Endothelial cell of hepatic sinusoid (primary cell): ENCODE results near the gene ZNRF3.
"Not testable (repeated sequence)": the region's sequence is repeated elsewhere in the genome, so short reads cannot be mapped to it uniquely, and the experiment has no call there.

Experiments
- in situ Hi-C: cut with HindIII; loops from 2 replicates; pipeline ENCODE4 v1.10.0; 2017; ENCODE audit warnings: low sequenced_read_pairs

ZNRF3 gene

GRCh38 chr22:29000641-29001040, 117.3 kb downstream of the ZNRF3 start:
- in situ Hi-C loops = no loop called here

- in situ Hi-C loops = no loop called here
Measured at GRCh38 chr22:29002603-29003002, 119.2 kb downstream of the ZNRF3 start.

GRCh38 chr22:29003552-29003951, 120.2 kb downstream of the ZNRF3 start:
- in situ Hi-C loops = no loop called here

- in situ Hi-C loops = no loop called here
Measured at GRCh38 chr22:29003975-29004646, 120.7 kb downstream of the ZNRF3 start.

- in situ Hi-C loops = no loop called here
Measured at GRCh38 chr22:29004647-29005371, 121.4 kb downstream of the ZNRF3 start.

DNA sequence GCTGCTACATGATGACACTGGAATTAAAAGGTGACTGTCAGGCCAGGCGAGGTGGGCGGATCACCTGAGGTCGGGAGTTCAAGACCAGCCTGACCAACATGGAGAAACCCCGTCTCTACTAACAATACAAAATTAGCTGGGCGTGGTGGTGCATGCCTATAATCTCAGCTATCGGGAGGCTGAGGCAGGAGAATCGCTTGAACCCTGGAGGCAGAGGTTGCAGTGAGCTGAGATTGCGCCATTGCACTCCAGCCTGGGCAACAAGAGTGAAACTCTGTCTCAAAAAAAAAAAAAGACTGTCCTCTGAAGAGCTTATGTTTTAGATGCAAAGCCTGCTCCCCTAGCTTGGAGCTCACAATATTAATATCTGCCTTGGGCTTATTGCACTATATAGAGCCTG, 122.4 kb downstream of the ZNRF3 start:
- in situ Hi-C loops = not testable (repeated sequence)

- in situ Hi-C loops = no loop called here
Measured at GRCh38 chr22:29006346-29006745, 123.0 kb downstream of the ZNRF3 start.

- in situ Hi-C loops = no loop called here
Measured at GRCh38 chr22:29009148-29009547, 125.8 kb downstream of the ZNRF3 start.

DNA sequence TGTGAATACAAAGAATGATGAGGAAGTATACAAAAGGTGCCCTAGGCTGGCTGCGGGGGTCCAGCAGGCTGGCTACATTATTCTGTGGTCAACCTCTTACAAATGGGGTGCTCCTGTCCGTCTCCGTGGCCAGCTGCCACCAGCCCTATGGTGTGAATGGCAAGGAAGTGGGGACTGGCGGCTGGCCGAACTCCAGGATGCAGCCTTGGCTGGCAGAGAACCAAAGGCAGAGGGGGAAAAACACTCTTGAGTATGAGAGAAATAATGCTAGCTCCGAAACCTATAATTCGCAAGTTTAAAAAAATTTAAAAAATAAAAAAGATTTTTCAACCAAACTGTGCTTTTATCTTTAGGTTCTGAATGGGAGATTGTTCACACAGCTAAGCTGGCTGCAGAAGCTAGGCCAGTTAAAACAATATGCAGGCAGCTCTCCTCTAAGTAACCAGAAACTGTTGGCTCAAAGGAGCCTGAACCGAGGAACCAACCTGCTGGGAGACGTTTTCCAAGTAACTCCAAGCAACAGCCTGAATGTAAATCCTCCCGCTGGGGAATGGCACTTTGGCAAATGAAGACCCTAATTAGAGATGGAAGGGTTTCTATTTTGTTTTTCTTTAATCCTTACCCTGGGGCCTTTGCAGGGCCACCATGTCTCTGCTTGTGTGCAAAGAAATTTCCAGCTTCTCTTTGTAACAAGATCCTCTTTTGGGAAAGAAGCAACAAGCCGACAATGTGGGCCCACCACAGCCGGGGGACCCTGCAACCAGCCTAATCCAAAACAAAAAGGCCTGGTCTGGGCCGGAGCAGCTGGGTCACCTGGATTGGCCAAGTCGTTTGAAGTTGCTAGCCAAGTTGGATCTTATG, 128.1 kb downstream of the ZNRF3 start:
- in situ Hi-C loops = no loop called here

- in situ Hi-C loops = no loop called here
Measured at GRCh38 chr22:29012101-29012433, 128.7 kb downstream of the ZNRF3 start.

GRCh38 chr22:29012952-29013351, 129.6 kb downstream of the ZNRF3 start:
- in situ Hi-C loops = no loop called here

- in situ Hi-C loops = no loop called here
Measured at GRCh38 chr22:29014293-29014692, 130.9 kb downstream of the ZNRF3 start.

DNA sequence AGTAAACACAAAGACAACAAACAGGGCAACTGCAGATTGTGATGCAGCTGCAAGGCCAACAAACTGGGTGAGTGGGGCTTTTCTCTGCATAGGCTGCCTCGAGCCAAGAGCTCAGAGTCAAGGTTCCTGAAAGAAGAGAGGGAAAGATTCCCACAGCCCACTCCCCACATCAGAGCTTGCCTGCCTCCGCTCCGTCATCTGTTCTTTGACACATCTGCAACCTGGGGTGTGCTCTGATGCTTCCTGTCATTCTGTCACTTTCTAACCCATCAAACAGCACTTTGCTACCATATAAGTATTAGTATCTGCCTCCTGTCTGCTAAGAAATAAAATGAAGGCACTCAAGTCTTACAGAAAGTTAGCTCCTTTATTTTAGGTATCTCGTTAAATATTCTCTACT, 131.4 kb downstream of the ZNRF3 start:
- in situ Hi-C loops = no loop called here

DNA sequence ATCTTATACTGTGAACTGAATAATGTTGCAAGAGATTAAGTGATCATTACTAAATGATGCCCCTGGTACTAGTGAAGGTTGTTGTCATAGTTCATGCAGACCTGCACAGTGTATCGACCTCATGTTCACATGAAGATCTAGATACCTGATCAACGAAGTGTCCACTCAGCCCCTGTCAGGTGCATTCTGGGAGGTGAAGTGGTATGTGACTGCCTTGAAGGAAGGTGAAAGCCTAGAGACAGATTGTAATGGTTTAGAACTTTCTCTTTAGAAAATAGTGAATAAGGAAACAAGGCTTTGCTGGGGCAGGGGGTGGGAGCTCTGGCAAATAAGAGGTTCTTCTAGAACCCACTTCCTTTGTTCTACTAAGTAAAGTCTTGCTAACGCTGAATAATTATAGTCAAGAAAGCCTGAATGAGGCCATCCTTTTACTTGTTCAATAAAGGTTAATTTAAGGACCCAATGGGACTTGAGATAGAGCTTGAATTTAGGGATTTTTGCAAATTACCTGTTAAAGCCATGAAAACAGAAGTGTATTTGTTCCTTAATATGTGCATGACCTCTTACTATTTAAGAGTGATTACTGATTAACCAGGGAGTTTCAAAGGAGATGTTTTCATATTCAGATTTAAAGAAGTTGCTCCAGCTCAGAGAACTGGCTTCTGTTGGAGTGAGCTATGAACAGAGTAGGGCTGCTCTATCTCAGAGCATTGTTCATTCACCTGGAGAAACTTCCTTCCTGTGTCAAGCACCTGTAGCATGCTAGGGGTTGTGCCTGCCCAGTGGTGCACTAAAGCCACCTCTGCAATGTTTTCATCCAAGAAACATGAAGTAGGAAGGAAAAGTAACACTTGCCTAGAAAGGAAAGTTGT, 132.9 kb downstream of the ZNRF3 start:
- in situ Hi-C loops = no loop called here

- in situ Hi-C loops = no loop called here
Measured at GRCh38 chr22:29018293-29019189, 135.2 kb downstream of the ZNRF3 start.

GRCh38 chr22:29022101-29022817, 138.9 kb downstream of the ZNRF3 start:
- in situ Hi-C loops = no loop called here

GRCh38 chr22:29023172-29023796, 139.9 kb downstream of the ZNRF3 start:
- in situ Hi-C loops = no loop called here

DNA sequence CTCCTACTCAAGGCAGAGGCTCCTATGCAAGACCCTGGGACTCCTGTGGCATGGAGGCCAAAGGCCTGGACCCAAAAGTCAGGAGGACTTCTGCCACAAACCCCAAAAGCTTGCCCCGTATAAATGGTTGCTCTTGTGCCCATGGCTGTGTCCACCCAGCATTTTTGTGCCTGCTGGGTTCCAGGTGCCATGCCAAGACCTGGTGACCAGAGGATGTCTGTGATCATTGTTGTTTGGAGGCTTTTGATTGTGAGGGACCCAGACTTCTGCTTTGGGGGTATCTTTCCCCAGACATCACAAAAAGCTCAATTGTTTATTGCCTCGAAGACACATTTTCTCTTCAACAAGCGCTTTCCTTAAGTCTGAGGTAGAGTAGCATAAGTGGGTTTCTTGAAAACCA, 143.2 kb downstream of the ZNRF3 start:
- in situ Hi-C loops = no loop called here

DNA sequence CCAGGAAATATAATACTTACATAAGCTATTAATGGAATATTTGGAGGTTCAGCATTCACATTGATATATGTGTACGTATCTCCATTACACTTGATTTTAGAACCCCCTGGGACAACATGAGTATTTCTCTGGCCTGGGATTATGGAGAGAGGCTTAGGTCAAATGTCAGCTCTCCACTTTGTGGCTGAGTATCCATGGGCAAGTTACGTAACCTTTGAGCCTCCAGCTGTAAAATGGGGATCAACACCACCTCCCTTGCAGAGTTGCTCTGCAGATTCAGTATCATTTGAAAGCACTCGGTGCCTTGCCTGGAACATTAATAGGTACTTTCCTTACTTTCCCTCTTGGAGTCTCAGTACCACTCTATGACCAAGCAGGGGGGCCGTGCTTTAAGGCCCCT, 145.1 kb downstream of the ZNRF3 start:
- in situ Hi-C loops = no loop called here
